PFSK-1 (cell line): ENCODE results near the gene CASZ1.

Experiments
- POLR2AphosphoS5 ChIP-seq: IDR thresholded peaks from 2 replicates; pipeline ENCODE4 v1.6.1; 2012; ENCODE audit warnings: low read depth, mild to moderate bottlenecking, control low read depth, low read length, moderate library complexity
- TAF1 ChIP-seq: IDR thresholded peaks from 2 replicates; pipeline ENCODE4 v1.6.1; 2012; ENCODE audit warnings: low read length, control low read depth, borderline replicate concordance; ENCODE audit not compliant: insufficient read depth

- TF ChIP-seq TAF1: no peak
- TF ChIP-seq POLR2AphosphoS5: no peak
Measured at GRCh38 chr1:10637834-10638558, 158.4 kb downstream of the CASZ1 start.
